ENCODE results near the gene AMZ1. TPM values are rescaled to one million over a fixed set of nuclear protein-coding genes. Genes with fewer than 3 reads are reported as not detected.
"Not testable (repeated sequence)": the region's sequence is repeated elsewhere in the genome, so short reads cannot be mapped to it uniquely, and the experiment has no call there.

The AMZ1 gene
- polyA plus RNA-seq, 3 donors from 2014 or later, result 0.11 TPM; not detected in 2

DNA sequence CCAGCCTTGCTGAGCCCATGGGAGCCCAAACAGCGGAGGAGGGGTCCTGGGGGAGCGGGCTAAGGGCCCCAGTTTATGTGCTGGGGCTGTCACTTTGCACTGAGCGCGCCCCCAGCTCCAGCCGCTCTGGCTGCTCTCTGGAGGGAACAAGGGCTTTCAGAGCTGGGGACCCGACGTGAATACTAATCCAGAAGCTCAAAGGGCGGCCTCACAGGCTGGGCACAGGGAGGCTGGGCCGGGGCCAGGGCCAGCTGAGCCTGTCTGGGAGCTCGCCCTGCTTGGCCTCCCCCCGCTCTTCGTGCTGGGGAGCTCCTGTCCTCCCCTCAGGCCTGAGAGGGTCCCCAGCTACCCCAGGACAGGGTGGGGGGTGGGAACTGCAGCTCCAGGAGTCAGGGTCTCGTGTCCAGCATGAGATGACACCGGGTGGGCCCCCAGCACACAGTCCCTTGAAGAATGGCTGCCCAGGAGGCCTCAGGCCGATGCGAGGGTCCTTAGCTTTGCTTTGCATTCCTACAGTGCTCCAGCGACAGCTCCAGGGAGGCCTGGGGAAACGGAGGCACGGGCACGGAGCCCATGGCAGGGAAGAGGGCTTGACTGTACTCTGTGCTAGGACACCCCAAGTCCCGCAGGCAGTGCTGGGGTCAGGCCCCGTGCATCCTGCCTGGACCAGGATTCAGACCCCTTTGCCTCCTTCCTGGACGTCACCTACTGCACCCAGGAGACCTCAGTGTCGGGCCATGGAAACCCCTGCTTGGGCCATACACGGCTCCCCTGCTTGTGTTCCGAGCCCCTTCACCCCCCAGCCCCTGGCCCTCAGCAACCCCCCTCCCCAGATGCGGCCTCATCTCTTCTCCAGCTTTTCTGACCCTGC, 5.8 kb upstream of the AMZ1 start:
- Mint-ChIP-seq H3K9me3 (no peaks in the 10 kb centered on the region), H3K27ac (no peak overlapping the region), H3K27me3 (ENCODE audit: low read depth in 3 of 3) (peaks cover 3 to 7% (median 4%) of the 10 kb centered on the region in 3 donors), H3K4me3 (no peak overlapping the region), H3K4me1 (no peaks in the 10 kb centered on the region), H3K36me3 (no peaks in the 10 kb centered on the region)
- no peak for DNase-seq

DNA sequence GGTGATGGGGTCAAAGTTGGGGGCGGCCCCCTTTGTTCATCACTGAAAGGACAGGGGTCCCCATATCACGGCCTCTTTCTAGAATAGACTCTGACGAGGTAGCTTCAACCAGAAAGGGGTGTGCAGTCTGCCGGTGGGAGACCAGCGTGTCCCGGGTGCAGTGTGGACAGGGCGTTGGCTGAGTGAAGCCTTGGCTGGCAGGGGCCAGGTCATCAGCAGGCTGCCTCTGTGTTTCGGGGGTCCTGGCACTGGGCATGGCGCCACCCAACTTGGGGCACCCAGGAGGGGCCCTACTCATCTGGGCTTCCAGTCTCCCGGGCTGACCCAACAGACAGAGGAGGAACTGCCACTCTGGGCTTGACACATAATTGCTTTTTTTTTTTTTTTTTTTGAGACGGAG, 3.5 kb upstream of the AMZ1 start:
- Mint-ChIP-seq H3K4me1 (peaks cover 8 to 11% of the 10 kb centered on the region in 2 donors), H3K27ac (no peak overlapping the region), H3K36me3 (no peaks in the 10 kb centered on the region), H3K27me3 (ENCODE audit: low read depth in 3 of 3) (peaks cover 10 to 12% (median 12%) of the 10 kb centered on the region in 3 donors), H3K9me3 (peaks cover 0 to 1% (median 0%) of the 10 kb centered on the region in 6 donors), H3K4me3 (no peak overlapping the region)
- DNase-seq, result no peak

DNA sequence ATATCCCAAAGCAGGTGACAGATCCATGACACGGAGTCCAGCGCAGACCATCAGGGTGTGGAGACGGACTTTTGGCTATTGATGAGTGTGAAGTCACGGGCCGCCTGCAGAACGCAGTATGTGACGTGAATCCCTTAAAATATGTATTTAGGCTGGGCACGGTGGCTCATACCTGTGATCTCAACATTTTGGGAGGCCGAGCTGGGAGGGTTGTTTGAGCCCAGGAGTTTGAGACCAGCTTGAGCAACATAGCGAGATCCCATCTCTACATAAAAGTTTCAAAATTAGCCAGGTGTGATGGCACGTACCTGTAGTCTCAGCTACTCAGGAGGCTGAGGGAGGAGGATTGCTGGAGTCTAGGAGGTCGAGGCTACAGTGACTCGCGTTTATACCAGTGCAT, 1.9 kb upstream of the AMZ1 start:
- Mint-ChIP-seq H3K4me1 (peaks cover 17 to 25% of the 10 kb centered on the region in 2 donors), H3K27ac (no peak overlapping the region), H3K4me3 (no peak overlapping the region), H3K27me3 (ENCODE audit: low read depth in 3 of 3) (peaks cover 19 to 23% (median 21%) of the 10 kb centered on the region in 3 donors), H3K9me3 (peaks cover 0 to 1% (median 0%) of the 10 kb centered on the region in 6 donors), H3K36me3 (no peaks in the 10 kb centered on the region)
- DNase-seq, result no peak

DNA sequence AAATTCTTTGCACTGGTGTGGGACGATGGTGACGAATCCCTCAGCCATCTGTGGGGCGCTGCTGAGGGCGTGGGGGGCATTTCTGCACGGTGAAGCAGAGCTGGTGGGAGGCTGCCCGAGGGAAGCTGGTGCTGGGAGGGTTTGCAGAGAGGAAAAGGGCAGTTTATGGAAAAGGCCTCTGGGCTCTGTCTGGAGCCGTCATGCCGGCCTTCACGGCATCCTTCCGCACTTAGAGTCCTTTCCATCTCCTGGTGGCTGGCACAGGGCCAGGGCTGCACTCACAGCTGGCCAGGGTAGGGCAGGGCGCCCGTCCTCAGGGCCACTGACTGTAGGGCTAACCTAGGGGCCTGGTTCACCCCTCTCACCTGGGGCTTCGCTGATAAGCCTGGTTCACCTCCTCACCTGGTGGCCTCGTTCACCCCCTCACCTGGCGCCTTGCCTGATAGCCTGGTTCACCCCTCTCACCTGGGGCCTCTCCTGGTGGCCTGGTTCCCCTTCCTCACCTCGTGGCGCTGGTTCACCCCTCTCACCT, 598 bp upstream of the AMZ1 start:
- DNase-seq, result no peak
- Mint-ChIP-seq H3K4me3 (no peak overlapping the region), H3K27me3 (ENCODE audit: low read depth in 3 of 3) (peaks cover 28 to 30% (median 29%) of the 10 kb centered on the region in 3 donors), H3K4me1 (peaks cover 17 to 25% of the 10 kb centered on the region in 2 donors), H3K36me3 (no peaks in the 10 kb centered on the region), H3K9me3 (peaks cover 0 to 1% (median 0%) of the 10 kb centered on the region in 6 donors), H3K27ac (no peak overlapping the region)

GRCh38 chr7:2688409-2689342, 674 bp downstream of the AMZ1 start:
- H3K36me3 Mint-ChIP-seq, result no peaks in the 10 kb centered on the region
- H3K9me3 Mint-ChIP-seq, result peaks cover 0 to 1% (median 0%) of the 10 kb centered on the region in 6 donors
- peaks cover 17 to 25% of the 10 kb centered on the region in 2 donors for H3K4me1 Mint-ChIP-seq
- H3K27me3 Mint-ChIP-seq (ENCODE audit: low read depth in 3 of 3), result peaks cover 29 to 33% (median 30%) of the 10 kb centered on the region in 3 donors
- peak in 2 of 3 donors; percentile 39 to 49 for DNase-seq
- H3K4me3 Mint-ChIP-seq, result peak overlapping the region; percentile 19 to 77 (median 58)
- peak overlapping the region in 4 of 6 donors; percentile 64 to 86 (median 68) for H3K27ac Mint-ChIP-seq

DNA sequence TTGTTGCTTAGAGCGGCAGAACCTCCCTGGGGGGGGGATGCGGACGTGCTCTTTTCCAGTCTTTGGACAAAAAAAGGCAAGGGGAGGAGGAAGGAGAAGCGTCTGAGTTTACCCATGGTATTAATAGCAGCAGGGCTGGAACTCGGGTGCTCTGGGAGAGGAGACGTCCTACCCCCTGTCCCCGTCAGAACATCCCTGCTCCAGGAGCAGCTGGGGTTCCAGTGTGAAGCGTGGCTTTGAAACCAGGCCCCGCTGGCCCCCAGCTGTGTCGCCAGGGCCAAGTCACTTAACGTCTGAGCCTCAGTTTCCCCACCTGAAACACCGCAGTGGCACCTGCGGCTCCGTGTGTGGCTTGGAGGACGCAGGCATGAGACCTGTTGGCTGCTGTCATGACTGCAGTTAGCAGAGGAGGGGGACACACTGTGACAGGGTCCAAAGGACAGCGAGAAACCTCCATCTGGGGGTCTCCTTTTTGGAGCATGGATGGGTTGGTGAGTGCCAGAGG, 1.4 kb downstream of the AMZ1 start:
- Mint-ChIP-seq H3K27me3 (ENCODE audit: low read depth in 3 of 3) (peaks cover 28 to 31% (median 29%) of the 10 kb centered on the region in 3 donors), H3K4me3 (peak overlapping the region; percentile 19 to 77 (median 58)), H3K9me3 (peaks cover 0 to 1% (median 0%) of the 10 kb centered on the region in 6 donors), H3K36me3 (no peaks in the 10 kb centered on the region), H3K4me1 (peaks cover 17 to 25% of the 10 kb centered on the region in 2 donors), H3K27ac (peak overlapping the region in 4 of 6 donors; percentile 64 to 86 (median 68))
- DNase-seq, result no peak

GRCh38 chr7:2689951-2690705, 2.1 kb downstream of the AMZ1 start:
- no peaks in the 10 kb centered on the region for H3K36me3 Mint-ChIP-seq
- peak overlapping the region in 2 of 5 donors; percentile 21 to 42 for H3K4me3 Mint-ChIP-seq
- peaks cover 28 to 31% (median 29%) of the 10 kb centered on the region in 3 donors for H3K27me3 Mint-ChIP-seq (ENCODE audit: low read depth in 3 of 3)
- peaks cover 0 to 1% (median 0%) of the 10 kb centered on the region in 6 donors for H3K9me3 Mint-ChIP-seq
- no peak for DNase-seq
- H3K27ac Mint-ChIP-seq, result peak overlapping the region in 3 of 6 donors; percentile 32 to 87 (median 61)
- H3K4me1 Mint-ChIP-seq, result peaks cover 17 to 25% of the 10 kb centered on the region in 2 donors

- Mint-ChIP-seq H3K27me3 (ENCODE audit: low read depth in 3 of 3) (peaks cover 27 to 31% (median 28%) of the 10 kb centered on the region in 3 donors), H3K9me3 (peaks cover 0 to 1% (median 0%) of the 10 kb centered on the region in 6 donors), H3K4me1 (peaks cover 17 to 25% of the 10 kb centered on the region in 2 donors), H3K36me3 (no peaks in the 10 kb centered on the region), H3K27ac (peak overlapping the region in 1 of 6 donors; percentile 46), H3K4me3 (no peak overlapping the region)
- DNase-seq, result no peak
These were observed 3.2 kb downstream of the AMZ1 start for GRCh38 chr7:2691011-2691707.

DNA sequence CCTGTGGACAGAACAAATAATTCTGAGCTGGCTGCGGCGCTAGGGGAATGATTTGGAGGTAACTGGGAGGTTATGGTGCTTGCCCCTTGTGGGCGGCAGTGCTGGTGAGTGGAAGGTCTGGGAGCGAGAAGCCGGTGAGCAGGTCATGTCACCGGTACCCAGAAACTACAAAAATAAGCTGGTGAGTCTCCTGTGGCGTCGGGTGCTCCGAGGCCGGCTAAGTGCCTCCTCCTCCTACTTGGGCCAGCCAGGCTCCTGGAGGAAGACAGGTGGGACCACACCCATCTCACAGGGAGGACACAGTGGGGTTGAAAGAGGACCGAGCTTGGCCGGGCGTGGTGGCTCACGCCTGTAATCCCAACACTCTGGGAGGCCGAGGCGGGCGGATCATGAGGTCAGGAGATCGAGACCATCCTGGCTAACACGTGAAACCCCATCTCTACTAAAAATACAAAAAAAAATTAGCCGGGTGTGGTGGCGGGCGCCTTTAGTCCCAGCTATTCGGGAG, 4.0 kb downstream of the AMZ1 start:
- H3K4me3 Mint-ChIP-seq, H3K36me3 Mint-ChIP-seq, H3K27ac Mint-ChIP-seq, DNase-seq, H3K9me3 Mint-ChIP-seq: not testable (repeated sequence)
- Mint-ChIP-seq H3K27me3 (ENCODE audit: low read depth in 3 of 3) (peaks cover 26 to 31% (median 26%) of the 10 kb centered on the region in 3 donors), H3K4me1 (peaks cover 17 to 25% of the 10 kb centered on the region in 2 donors)

GRCh38 chr7:2692543-2692942, 4.5 kb downstream of the AMZ1 start:
- Mint-ChIP-seq H3K4me3 (no peak overlapping the region), H3K36me3 (no peaks in the 10 kb centered on the region), H3K4me1 (peaks cover 17 to 25% of the 10 kb centered on the region in 2 donors), H3K9me3 (peaks cover 0 to 1% (median 0%) of the 10 kb centered on the region in 6 donors), H3K27me3 (ENCODE audit: low read depth in 3 of 3) (peaks cover 21 to 31% (median 26%) of the 10 kb centered on the region in 3 donors), H3K27ac (no peak overlapping the region)
- no peak for DNase-seq

- not testable (repeated sequence) for H3K36me3 Mint-ChIP-seq, DNase-seq, H3K9me3 Mint-ChIP-seq, H3K27ac Mint-ChIP-seq, H3K4me3 Mint-ChIP-seq
- peaks cover 24 to 31% (median 24%) of the 10 kb centered on the region in 3 donors for H3K27me3 Mint-ChIP-seq (ENCODE audit: low read depth in 3 of 3)
- peaks cover 20 to 30% of the 10 kb centered on the region in 2 donors for H3K4me1 Mint-ChIP-seq
These were observed 5.6 kb downstream of the AMZ1 start for GRCh38 chr7:2693420-2694121.

DNA sequence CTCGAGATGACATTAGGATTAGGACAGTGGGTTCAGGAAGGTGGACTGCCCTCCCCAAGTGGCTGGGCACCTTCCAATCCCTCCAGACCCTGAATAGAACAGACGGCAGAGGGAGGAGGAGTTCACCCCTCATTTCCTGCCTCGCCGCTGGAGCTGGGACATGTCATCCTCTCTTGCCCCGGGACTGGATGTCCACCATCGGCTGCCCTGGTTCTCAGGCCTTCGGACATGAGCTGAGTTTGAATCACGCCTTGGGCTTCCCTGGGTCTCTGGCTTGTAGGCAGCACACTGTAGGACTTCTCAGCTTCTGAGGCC, 6.1 kb downstream of the AMZ1 start:
- H3K9me3 Mint-ChIP-seq, H3K36me3 Mint-ChIP-seq, DNase-seq, H3K4me3 Mint-ChIP-seq, H3K27ac Mint-ChIP-seq: not testable (repeated sequence)
- Mint-ChIP-seq H3K4me1 (peaks cover 20 to 30% of the 10 kb centered on the region in 2 donors), H3K27me3 (ENCODE audit: low read depth in 3 of 3) (peaks cover 22 to 29% (median 28%) of the 10 kb centered on the region in 3 donors)

Data from immature natural killer cell (primary cell).